Measurements from ENCODE around the gene CTXN3.

CTXN3 gene

DNA sequence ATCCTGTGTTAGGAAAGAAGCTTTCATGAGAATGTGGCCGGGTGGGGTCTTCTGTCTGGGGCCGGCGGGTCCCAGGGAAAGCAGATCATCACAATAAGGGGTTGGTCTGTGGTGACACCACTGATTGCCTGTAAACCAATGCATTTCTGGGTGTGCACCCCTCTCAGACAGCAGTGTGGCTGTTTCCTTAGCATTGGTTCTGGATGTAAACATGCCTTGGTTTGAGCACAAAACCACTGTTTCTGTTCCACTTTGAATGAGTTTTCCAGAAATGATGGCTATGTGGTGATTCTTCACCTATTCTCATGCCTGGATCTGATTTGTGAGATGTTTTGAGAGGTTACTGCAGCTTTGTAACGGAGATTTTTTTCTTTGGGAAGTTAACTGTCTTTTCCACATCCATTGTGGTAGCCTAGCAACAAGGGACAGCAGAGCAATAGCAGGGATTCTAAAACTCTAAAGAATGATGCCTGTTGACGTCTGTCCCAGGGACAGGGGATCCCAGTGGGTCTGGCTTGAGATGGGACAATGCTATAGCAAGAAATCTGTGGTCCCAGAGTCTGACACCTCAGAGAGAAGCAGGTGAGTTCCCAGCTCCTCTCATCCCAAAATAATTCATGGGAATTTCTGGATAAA lies 54.2 kb downstream of the CTXN3 start, which contains the start of gene CCDC192:
Gene CCDC192, plus strand, starts transcription at position 466 of the 636 bp plus-strand sequence. Its CDS starts 55 bp downstream, at position 521.
- no peak within 1 kb of the TSS for H3K27ac Mint-ChIP-seq
- no peak for ATAC-seq

DNA sequence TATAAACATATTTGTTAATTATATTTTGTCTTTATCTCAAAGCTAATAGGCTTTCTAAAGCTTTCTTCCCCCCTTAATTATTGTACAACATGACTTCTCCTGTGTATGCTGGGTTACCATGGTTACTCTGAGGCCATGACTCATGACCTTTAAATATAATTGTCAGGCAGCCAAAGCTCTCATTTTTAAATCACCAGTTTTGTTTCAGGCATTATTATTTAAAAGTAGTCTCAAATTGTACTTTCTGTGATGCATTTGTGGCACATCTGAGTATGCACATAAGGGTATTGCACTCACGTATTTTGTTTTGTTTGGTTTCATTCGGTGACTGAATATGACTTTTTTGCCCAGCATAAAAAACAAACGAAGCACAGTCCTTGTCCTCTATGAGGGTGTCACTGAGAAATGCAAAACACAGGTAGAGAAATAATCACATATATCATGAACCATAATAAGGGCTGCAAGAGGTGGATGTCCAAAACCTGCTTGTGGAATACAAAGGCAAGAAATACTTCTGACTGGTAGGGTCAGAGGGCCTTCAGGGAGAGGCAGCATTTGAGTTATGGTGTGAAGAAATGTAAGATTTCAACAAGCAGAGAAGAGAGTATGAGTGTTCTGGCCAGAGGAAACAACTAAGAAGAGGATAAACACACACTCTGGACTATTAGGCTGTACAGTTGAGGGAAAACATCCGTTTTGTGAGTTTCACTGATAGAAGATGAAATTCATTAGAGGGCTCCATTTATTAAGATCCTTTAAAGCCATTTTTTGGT lies 56.4 kb downstream of the CTXN3 start:
- Mint-ChIP-seq H3K27me3 (no peaks in the 10 kb centered on the region), H3K36me3 (no peaks in the 10 kb centered on the region), H3K4me3 (no peak overlapping the region), H3K4me1 (no peaks in the 10 kb centered on the region), H3K9me3 (peaks cover 2% of the 10 kb centered on the region), H3K27ac (no peak overlapping the region)
- no peak for ATAC-seq

More for the DNA sequence above, 54.2 kb downstream of the CTXN3 start, which contains the start of gene CCDC192:
- Mint-ChIP-seq H3K4me1 (no peaks in the 10 kb centered on the region), H3K27me3 (no peaks in the 10 kb centered on the region), H3K4me3 (no peak within 1 kb of the TSS), H3K36me3 (no peaks in the 10 kb centered on the region), H3K9me3 (no peaks in the 10 kb centered on the region)

DNA sequence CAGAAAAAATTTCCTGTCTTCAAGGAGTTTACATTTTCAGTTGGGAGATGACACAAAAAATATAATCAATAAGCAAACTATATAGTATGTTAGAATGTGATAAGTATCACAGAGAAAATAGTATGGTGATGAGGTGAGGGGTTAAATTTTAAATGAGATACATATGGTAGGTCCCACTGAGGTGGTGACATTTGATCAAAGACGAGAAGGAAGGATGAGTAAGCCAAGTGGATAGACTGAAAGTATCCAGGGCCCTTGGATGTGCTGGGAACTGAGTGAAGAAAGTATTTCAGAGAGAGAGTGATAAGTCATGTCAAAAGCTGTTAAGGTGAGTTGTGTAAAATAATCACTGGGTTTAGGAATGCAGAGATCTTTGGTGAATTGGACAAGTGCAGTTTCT lies 57.8 kb downstream of the CTXN3 start:
- H3K4me3 Mint-ChIP-seq: no peak overlapping the region

DNA sequence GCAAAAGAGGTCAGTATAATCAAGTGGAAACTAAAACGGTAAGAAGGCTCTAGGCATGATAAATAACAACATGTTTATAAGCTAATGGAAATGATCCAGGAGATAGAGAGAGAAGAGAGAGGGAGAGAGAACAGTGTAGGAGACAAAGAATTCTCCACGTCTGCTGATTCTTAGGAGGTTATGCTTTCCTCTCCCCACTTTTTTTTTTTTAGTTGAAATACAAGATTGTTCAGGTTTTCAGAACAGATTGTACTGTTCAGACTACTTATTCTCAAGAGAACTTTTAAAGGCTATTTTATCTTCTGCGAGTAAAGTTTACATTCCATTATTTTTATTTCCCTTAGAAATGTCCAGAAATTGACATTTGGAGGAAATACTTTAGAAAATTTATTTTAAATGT lies 58.3 kb downstream of the CTXN3 start:
- no peaks in the 10 kb centered on the region for H3K27me3 Mint-ChIP-seq
- no peak for ATAC-seq
- no peaks in the 10 kb centered on the region for H3K4me1 Mint-ChIP-seq
- H3K9me3 Mint-ChIP-seq: peaks cover 2% of the 10 kb centered on the region
- no peak overlapping the region for H3K4me3 Mint-ChIP-seq
- no peak overlapping the region for H3K27ac Mint-ChIP-seq
- H3K36me3 Mint-ChIP-seq: no peaks in the 10 kb centered on the region

More for the DNA sequence above, 57.8 kb downstream of the CTXN3 start:
- no peaks in the 10 kb centered on the region for H3K4me1 Mint-ChIP-seq
- no peak overlapping the region for H3K27ac Mint-ChIP-seq
- peaks cover 2% of the 10 kb centered on the region for H3K9me3 Mint-ChIP-seq
- ATAC-seq: no peak
- no peaks in the 10 kb centered on the region for H3K27me3 Mint-ChIP-seq
- no peaks in the 10 kb centered on the region for H3K36me3 Mint-ChIP-seq
